Astrocyte (in vitro differentiated cells and primary cell): Measurements from ENCODE around the gene HSD11B2.

Experiments used
- CTCF ChIP-seq: IDR thresholded peaks from 2 replicates; pipeline ENCODE4 v1.5.1; 2011; ENCODE audit warnings: low read depth, mild to moderate bottlenecking, inconsistent platforms, low read length, moderate library complexity; ENCODE audit not compliant: insufficient read depth
- EZH2 ChIP-seq: IDR thresholded peaks from 2 replicates; pipeline ENCODE4 v1.6.1; 2012; ENCODE audit warnings: mild to moderate bottlenecking, low read length, inconsistent platforms; ENCODE audit not compliant: insufficient read depth

GRCh38 chr16:67405336-67405735 lies 25.6 kb upstream of the HSD11B2 start:
- TF ChIP-seq CTCF, result no peak
- TF ChIP-seq EZH2, result no peak
